OCI-LY7 (cell line): ENCODE data around the gene ZMIZ2. TPM values are rescaled to one million over a fixed set of nuclear protein-coding genes. Genes with fewer than 3 reads are reported as not detected.

Experiments used
- BruUV-seq: library from RNA; stranded (reverse); fragments of 400-500 nt; replicated peaks from 2 replicates; lab custom pipeline; 2021; lab: Mats Ljungman, UMichigan
- CTCF ChIA-PET: fragments of 300-600 bp; sonication (Branson Sonifier 250); formaldehyde crosslinking; loops from one replicate; lab custom pipeline; 2022; ENCODE audit warnings: antibody characterized with exemption; ENCODE audit not compliant: unreplicated experiment; lab: Charles Lee
- POLR2A ChIA-PET: fragments of 300-600 bp; sonication (Branson Sonifier 250); formaldehyde crosslinking; loops from one replicate; lab custom pipeline; 2022; ENCODE audit warnings: antibody characterized with exemption; lab: Charles Lee
- DNase-seq: peaks from one replicate; pipeline ENCODE4 v3.0.0-alpha.2; 2015; ENCODE audit warnings: low spot score
- H2AFZ ChIP-seq: fragments of 200-600 bp; sonication (generic), shearing (Covaris generic); 2 replicates; pipeline ENCODE4 v1.6.1; 2014; ENCODE audit warnings: mild to moderate bottlenecking, antibody characterized with exemption, low read length, moderate library complexity
- H3K27ac ChIP-seq: fragments of 200-600 bp; sonication (generic); 2 replicates; pipeline ENCODE4 v1.5.1; 2014; ENCODE audit warnings: mixed run types, low read depth, mild to moderate bottlenecking, moderate library complexity, low read length, inconsistent platforms; ENCODE audit not compliant: poor library complexity, severe bottlenecking
- H3K36me3 ChIP-seq: fragments of 200-600 bp; sonication (generic); 2 replicates; pipeline ENCODE4 v1.6.1; 2014; ENCODE audit warnings: mild to moderate bottlenecking, antibody characterized with exemption, low read length, moderate library complexity, mixed read lengths; ENCODE audit not compliant: insufficient read depth
- H3K4me1 ChIP-seq: fragments of 200-600 bp; sonication (generic); 2 replicates; pipeline ENCODE4 v1.5.1; 2014; ENCODE audit warnings: mild to moderate bottlenecking, low read length; ENCODE audit not compliant: insufficient read depth, poor library complexity, severe bottlenecking
- H3K4me2 ChIP-seq: fragments of 200-600 bp; sonication (generic); 2 replicates; pipeline ENCODE4 v1.6.1; 2014; ENCODE audit warnings: mild to moderate bottlenecking, low read length
- H3K4me3 ChIP-seq: fragments of 200-600 bp; sonication (generic); 2 replicates; pipeline ENCODE4 v1.5.1; 2014; ENCODE audit warnings: mild to moderate bottlenecking, low read depth, low read length; ENCODE audit not compliant: poor library complexity, severe bottlenecking
- H3K79me2 ChIP-seq: fragments of 200-600 bp; sonication (generic); 2 replicates; pipeline ENCODE4 v1.6.1; 2016; ENCODE audit warnings: low read depth, mild to moderate bottlenecking, low read length, moderate library complexity, mixed read lengths; ENCODE audit not compliant: insufficient read depth
- H3K9me2 ChIP-seq: fragments of 200-600 bp; sonication (generic); 2 replicates; pipeline ENCODE4 v1.6.1; 2016; ENCODE audit warnings: mild to moderate bottlenecking, low read length, mixed read lengths; ENCODE audit not compliant: insufficient read depth
- H3K9me3 ChIP-seq: fragments of 200-600 bp; sonication (generic); 2 replicates; pipeline ENCODE4 v1.6.1; 2014; ENCODE audit warnings: mild to moderate bottlenecking, mixed run types, low read length, mixed read lengths
- H4K20me1 ChIP-seq: fragments of 200-600 bp; sonication (generic); 2 replicates; pipeline ENCODE4 v1.6.1; 2014; ENCODE audit warnings: mild to moderate bottlenecking, antibody characterized with exemption, low read length, moderate library complexity, mixed read lengths; ENCODE audit not compliant: insufficient read depth
- EZH2phosphoT487 ChIP-seq: fragments of 200-600 bp; sonication (generic); IDR thresholded peaks from 2 replicates; pipeline ENCODE4 v1.6.1; 2018; ENCODE audit warnings: low read depth, borderline replicate concordance, mild to moderate bottlenecking, mixed run types, antibody characterized with exemption, low read length, moderate library complexity, mixed read lengths
- intact Hi-C: fragments of 100-400 bp; cut with micrococcal nuclease; formaldehyde crosslinking; loops from one replicate; pipeline ENCODE4 v1.10.0; 2022; ENCODE audit not compliant: unreplicated experiment
- total RNA-seq, 2 experiments: library from RNA; depleted of rRNA in 1 of 2; stranded (reverse); fragments of >200 nt in 1 of 2; shearing (Covaris generic) in 1 of 2; gene quantifications; 2 replicates each; pipeline ENCODE4 v1.2.3, GENCODE V29; 2014 to 2022
- TF ChIP-seq, protein P1 (sequence below): fragments of 200-600 bp; sonication (generic); conservative IDR thresholded peaks from 2 replicates; pipeline ENCODE4 v1.5.1; 2014; ENCODE audit warnings: mild to moderate bottlenecking, antibody characterized with exemption, low read length, moderate library complexity, mixed read lengths

The ZMIZ2 gene
- total RNA-seq, 2 experiments from 2014 or later: 17.2 to 79.7 TPM

DNA sequence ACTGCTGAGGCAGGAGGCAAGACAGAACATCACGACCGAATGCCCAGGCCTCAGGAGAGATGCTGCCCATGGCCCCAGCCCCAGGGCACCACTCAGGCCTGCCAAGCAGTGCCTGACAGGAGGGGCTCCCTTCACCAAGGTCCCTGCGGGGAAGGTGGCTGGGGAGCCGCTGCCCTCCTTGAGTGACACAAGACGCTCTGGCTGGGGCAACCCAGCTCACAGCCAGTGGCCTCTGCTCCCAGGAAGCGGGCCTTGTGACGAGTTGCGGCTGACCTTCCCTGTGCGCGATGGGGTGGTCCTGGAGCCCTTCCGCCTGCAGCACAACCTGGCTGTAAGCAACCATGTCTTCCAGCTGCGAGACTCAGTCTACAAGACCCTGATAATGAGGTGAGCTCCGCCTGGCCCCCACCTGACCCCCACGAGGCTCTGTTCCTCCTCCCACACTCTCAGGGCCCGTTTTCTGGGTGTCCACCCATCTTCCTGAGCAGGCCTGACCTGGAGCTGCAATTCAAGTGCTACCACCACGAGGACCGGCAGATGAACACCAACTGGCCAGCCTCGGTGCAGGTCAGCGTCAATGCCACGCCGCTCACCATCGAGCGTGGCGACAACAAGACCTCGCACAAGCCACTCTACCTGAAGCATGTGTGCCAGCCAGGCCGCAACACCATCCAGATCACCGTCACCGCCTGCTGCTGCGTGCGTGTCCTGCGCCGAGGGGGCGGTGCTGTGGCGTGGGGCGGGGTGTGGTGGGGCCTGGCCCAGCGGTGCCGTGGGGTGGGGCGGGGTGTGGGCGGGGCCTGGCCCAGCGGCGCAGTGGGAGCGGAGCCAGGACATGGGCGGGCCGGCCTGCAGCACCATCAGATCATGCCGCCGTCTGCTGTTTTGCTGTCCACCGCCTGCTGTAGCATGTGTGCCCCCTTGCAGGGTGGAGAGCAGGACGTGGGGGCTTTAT, 12.8 kb downstream of the ZMIZ2 start:
- no peaks in the 10 kb centered on the region for H3K79me2 ChIP-seq
- no peaks in the 10 kb centered on the region for H3K9me3 ChIP-seq
- H4K20me1 ChIP-seq: no peaks in the 10 kb centered on the region
- intact Hi-C loops: no loop called here
- peaks cover 71% of the 10 kb centered on the region for H3K36me3 ChIP-seq
- H3K9me2 ChIP-seq: no peaks in the 10 kb centered on the region
- no peak overlapping the region for H3K27ac ChIP-seq
- no peak for DNase-seq
- ChIA-PET POLR2A (no interaction called here), CTCF (no interaction called here)
- H3K4me3 ChIP-seq: no peak overlapping the region
- BruUV-seq: no TSS peak
- TF ChIP-seq, protein P1, sequence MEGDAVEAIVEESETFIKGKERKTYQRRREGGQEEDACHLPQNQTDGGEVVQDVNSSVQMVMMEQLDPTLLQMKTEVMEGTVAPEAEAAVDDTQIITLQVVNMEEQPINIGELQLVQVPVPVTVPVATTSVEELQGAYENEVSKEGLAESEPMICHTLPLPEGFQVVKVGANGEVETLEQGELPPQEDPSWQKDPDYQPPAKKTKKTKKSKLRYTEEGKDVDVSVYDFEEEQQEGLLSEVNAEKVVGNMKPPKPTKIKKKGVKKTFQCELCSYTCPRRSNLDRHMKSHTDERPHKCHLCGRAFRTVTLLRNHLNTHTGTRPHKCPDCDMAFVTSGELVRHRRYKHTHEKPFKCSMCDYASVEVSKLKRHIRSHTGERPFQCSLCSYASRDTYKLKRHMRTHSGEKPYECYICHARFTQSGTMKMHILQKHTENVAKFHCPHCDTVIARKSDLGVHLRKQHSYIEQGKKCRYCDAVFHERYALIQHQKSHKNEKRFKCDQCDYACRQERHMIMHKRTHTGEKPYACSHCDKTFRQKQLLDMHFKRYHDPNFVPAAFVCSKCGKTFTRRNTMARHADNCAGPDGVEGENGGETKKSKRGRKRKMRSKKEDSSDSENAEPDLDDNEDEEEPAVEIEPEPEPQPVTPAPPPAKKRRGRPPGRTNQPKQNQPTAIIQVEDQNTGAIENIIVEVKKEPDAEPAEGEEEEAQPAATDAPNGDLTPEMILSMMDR: no peak
- no peak for TF ChIP-seq EZH2phosphoT487
- H3K4me2 ChIP-seq: no peak overlapping the region
- no peaks in the 10 kb centered on the region for H3K4me1 ChIP-seq
- no peak overlapping the region for H2AFZ ChIP-seq

DNA sequence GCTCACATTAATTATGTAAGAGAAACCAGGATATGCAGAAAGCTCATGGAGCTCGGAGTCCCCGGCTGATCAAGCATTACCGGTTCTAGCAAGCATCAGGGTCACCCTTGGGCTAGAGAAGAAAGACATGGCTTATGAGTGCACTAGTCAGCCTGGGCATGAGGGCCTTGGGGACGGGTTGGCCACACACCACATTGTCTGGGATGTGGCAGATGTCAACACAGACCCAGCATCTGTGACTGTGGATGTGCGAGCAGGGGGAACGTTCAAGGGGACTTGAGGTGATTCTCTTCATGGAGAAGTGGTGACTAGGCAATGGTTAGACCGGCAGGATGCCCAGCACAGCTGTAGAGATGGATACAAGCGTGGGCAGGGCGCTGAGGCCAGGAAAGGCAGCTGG, 13.7 kb downstream of the ZMIZ2 start:
- DNase-seq: no peak
- H3K27ac ChIP-seq: no peak overlapping the region
- H3K4me1 ChIP-seq: no peaks in the 10 kb centered on the region
- CTCF ChIA-PET: no interaction called here
- H2AFZ ChIP-seq: no peak overlapping the region
- peaks cover 74% of the 10 kb centered on the region for H3K36me3 ChIP-seq
- H3K79me2 ChIP-seq: no peaks in the 10 kb centered on the region
- no peak overlapping the region for H3K4me3 ChIP-seq
- TF ChIP-seq EZH2phosphoT487: no peak
- TF ChIP-seq, protein P1: no peak
- POLR2A ChIA-PET: no interaction called here
- BruUV-seq: no TSS peak
- H3K4me2 ChIP-seq: no peak overlapping the region
- H3K9me2 ChIP-seq: no peaks in the 10 kb centered on the region
- no peaks in the 10 kb centered on the region for H4K20me1 ChIP-seq
- intact Hi-C loops: no loop called here
- H3K9me3 ChIP-seq: no peaks in the 10 kb centered on the region
